ENCODE data around the gene PCDHB7. TPM values are rescaled to one million over a fixed set of nuclear protein-coding genes. Genes with fewer than 3 reads are reported as not detected.
"Not testable (repeated sequence)": the region's sequence is repeated elsewhere in the genome, so short reads cannot be mapped to it uniquely, and the experiment has no call there.

Gene PCDHB7
- total RNA-seq, 2 donors from 2014 or later, result 0.42 to 0.75 TPM

GRCh38 chr5:141155540-141156374 is 16.7 kb upstream of the PCDHB7 start:
- no peaks in the 10 kb centered on the region for H3K36me3 ChIP-seq (ENCODE audit: control insufficient read depth, insufficient read depth, low read length)
- TF ChIP-seq CTCF (conservative IDR thresholded peaks at IDR 0.05), result peak; percentile 76
- Mint-ChIP-seq H3K36me3 (ENCODE audit: low read depth) (peaks cover 30% of the 10 kb centered on the region), H3K9me3 (peaks cover 32% of the 10 kb centered on the region), H3K4me1 (no peaks in the 10 kb centered on the region), H3K27me3 (ENCODE audit: insufficient read depth) (peaks cover 3% of the 10 kb centered on the region), H3K4me3 (peak overlapping the region; percentile 61), H3K27ac (peak overlapping the region; percentile 30)
- no peak overlapping the region for H3K27ac ChIP-seq (ENCODE audit: low read depth, low read length)
- H3K4me1 ChIP-seq (ENCODE audit: control insufficient read depth, insufficient read depth, low read length), result no peaks in the 10 kb centered on the region
- H3K27me3 ChIP-seq (ENCODE audit: control insufficient read depth, insufficient read depth, low read length, poor library complexity, severe bottlenecking), result no peaks in the 10 kb centered on the region
- H3K4me3 ChIP-seq (ENCODE audit: low read length), result no peak overlapping the region
- 84 to 90% methylated on average over 20 to 21 of the region's 21 CpGs for WGBS, 2 experiments (ENCODE audit: insufficient coverage in 1 of 2, insufficient read length in 1 of 2)
- peak; percentile 70 for DNase-seq
- peaks cover 3% of the 10 kb centered on the region for H3K9me3 ChIP-seq (ENCODE audit: control insufficient read depth, low read length)
- H3K9ac ChIP-seq (ENCODE audit: extremely low read depth, low read length, poor library complexity, severe bottlenecking), result no peak overlapping the region

- not testable (repeated sequence) for H3K27ac Mint-ChIP-seq; H3K4me3 Mint-ChIP-seq; H3K4me3 ChIP-seq (ENCODE audit: low read length); H3K27me3 Mint-ChIP-seq (ENCODE audit: insufficient read depth); H3K36me3 ChIP-seq (ENCODE audit: control insufficient read depth, insufficient read depth, low read length); H3K4me1 Mint-ChIP-seq; H3K27me3 ChIP-seq (ENCODE audit: control insufficient read depth, insufficient read depth, low read length, poor library complexity, severe bottlenecking); DNase-seq; H3K4me1 ChIP-seq (ENCODE audit: control insufficient read depth, insufficient read depth, low read length); H3K27ac ChIP-seq (ENCODE audit: low read depth, low read length); H3K9ac ChIP-seq (ENCODE audit: extremely low read depth, low read length, poor library complexity, severe bottlenecking); H3K9me3 ChIP-seq (ENCODE audit: control insufficient read depth, low read length)
- Mint-ChIP-seq H3K36me3 (ENCODE audit: low read depth) (peaks cover 19% of the 10 kb centered on the region), H3K9me3 (peaks cover 21% of the 10 kb centered on the region)
- 60 to 96% methylated on average over 1 to 29 of the region's 38 CpGs for WGBS, 2 experiments (ENCODE audit: insufficient coverage in 1 of 2, insufficient read length in 1 of 2)
These were observed 15.1 kb upstream of the PCDHB7 start for GRCh38 chr5:141157356-141157755.

- not testable (repeated sequence) for H3K4me3 ChIP-seq (ENCODE audit: low read length); H3K4me1 Mint-ChIP-seq; H3K27ac ChIP-seq (ENCODE audit: low read depth, low read length); H3K27me3 ChIP-seq (ENCODE audit: control insufficient read depth, insufficient read depth, low read length, poor library complexity, severe bottlenecking); H3K4me3 Mint-ChIP-seq; H3K4me1 ChIP-seq (ENCODE audit: control insufficient read depth, insufficient read depth, low read length); H3K27me3 Mint-ChIP-seq (ENCODE audit: insufficient read depth); H3K9me3 ChIP-seq (ENCODE audit: control insufficient read depth, low read length); H3K9ac ChIP-seq (ENCODE audit: extremely low read depth, low read length, poor library complexity, severe bottlenecking); H3K36me3 ChIP-seq (ENCODE audit: control insufficient read depth, insufficient read depth, low read length); DNase-seq; H3K27ac Mint-ChIP-seq
- H3K36me3 Mint-ChIP-seq (ENCODE audit: low read depth), result peaks cover 17% of the 10 kb centered on the region
- 91 to 95% methylated on average over 7 to 22 of the region's 28 CpGs for WGBS, 2 experiments (ENCODE audit: insufficient coverage in 1 of 2, insufficient read length in 1 of 2)
- peaks cover 20% of the 10 kb centered on the region for H3K9me3 Mint-ChIP-seq
These were observed 14.5 kb upstream of the PCDHB7 start for GRCh38 chr5:141157901-141158300.

- not testable (repeated sequence) for H3K36me3 Mint-ChIP-seq (ENCODE audit: low read depth); H3K27ac Mint-ChIP-seq; H3K9ac ChIP-seq (ENCODE audit: extremely low read depth, low read length, poor library complexity, severe bottlenecking); H3K4me1 Mint-ChIP-seq; H3K4me3 ChIP-seq (ENCODE audit: low read length); H3K4me3 Mint-ChIP-seq; DNase-seq; H3K27me3 ChIP-seq (ENCODE audit: control insufficient read depth, insufficient read depth, low read length, poor library complexity, severe bottlenecking); H3K27me3 Mint-ChIP-seq (ENCODE audit: insufficient read depth); H3K36me3 ChIP-seq (ENCODE audit: control insufficient read depth, insufficient read depth, low read length); H3K27ac ChIP-seq (ENCODE audit: low read depth, low read length); H3K4me1 ChIP-seq (ENCODE audit: control insufficient read depth, insufficient read depth, low read length)
- H3K9me3 ChIP-seq (ENCODE audit: control insufficient read depth, low read length), result peaks cover 13% of the 10 kb centered on the region
- 93 to 96% methylated on average over 32 to 70 of the region's 79 CpGs for WGBS, 2 experiments (ENCODE audit: insufficient coverage in 1 of 2, insufficient read length in 1 of 2)
- peaks cover 22% of the 10 kb centered on the region for H3K9me3 Mint-ChIP-seq
These were observed 2.1 kb downstream of the PCDHB7 start for GRCh38 chr5:141174291-141175104.
